Measurements from ENCODE around the gene COL1A1.
A peak's percentile ranks its signal among the peaks of the same experiment; 100 is the strongest.

The COL1A1 gene

GRCh38 chr17:50165466-50165865 lies 36.0 kb downstream of the COL1A1 start:
- no peak overlapping the region for H3K4me3 ChIP-seq (ENCODE audit: low read length)
- DNase-seq (ENCODE audit: low read depth, low spot score), result no peak

GRCh38 chr17:50165066-50165465 lies 36.4 kb downstream of the COL1A1 start:
- no peak for DNase-seq (ENCODE audit: low read depth, low spot score)
- no peak overlapping the region for H3K4me3 ChIP-seq (ENCODE audit: low read length)

GRCh38 chr17:50164697-50164988 lies 36.8 kb downstream of the COL1A1 start:
- H3K4me3 ChIP-seq (ENCODE audit: low read length), result no peak overlapping the region
- no peak for DNase-seq (ENCODE audit: low read depth, low spot score)

- DNase-seq (ENCODE audit: low read depth, low spot score), result no peak
- H3K4me3 ChIP-seq (ENCODE audit: low read length), result no peak overlapping the region
These were observed 37.4 kb downstream of the COL1A1 start for GRCh38 chr17:50163843-50164696.

- DNase-seq (ENCODE audit: low read depth, low spot score), result peak; percentile 23
These were observed 38.8 kb downstream of the COL1A1 start for GRCh38 chr17:50162466-50163254.

GRCh38 chr17:50161911-50162288 lies 39.5 kb downstream of the COL1A1 start:
- no peak for DNase-seq (ENCODE audit: low read depth, low spot score)
- peak overlapping the region; percentile 42 for H3K4me3 ChIP-seq (ENCODE audit: low read length)

More at GRCh38 chr17:50162466-50163254, 38.8 kb downstream of the COL1A1 start:
- no peak overlapping the region for H3K4me3 ChIP-seq (ENCODE audit: low read length)

GRCh38 chr17:50161023-50161910 lies 40.2 kb downstream of the COL1A1 start:
- DNase-seq (ENCODE audit: low read depth, low spot score), result peak; percentile 92
- H3K4me3 ChIP-seq (ENCODE audit: low read length), result peak overlapping the region; percentile 63

GRCh38 chr17:50157891-50158290 lies 43.5 kb downstream of the COL1A1 start:
- H3K4me3 ChIP-seq (ENCODE audit: low read length), result no peak overlapping the region
- DNase-seq (ENCODE audit: low read depth, low spot score), result peak; percentile 87

GRCh38 chr17:50155115-50155819 lies 46.2 kb downstream of the COL1A1 start:
- no peak overlapping the region for H3K4me3 ChIP-seq (ENCODE audit: low read length)
- DNase-seq (ENCODE audit: low read depth, low spot score), result no peak

GRCh38 chr17:50154604-50155003 lies 46.8 kb downstream of the COL1A1 start:
- no peak overlapping the region for H3K4me3 ChIP-seq (ENCODE audit: low read length)
- DNase-seq (ENCODE audit: low read depth, low spot score), result no peak

- DNase-seq (ENCODE audit: low read depth, low spot score), result no peak
- no peak overlapping the region for H3K4me3 ChIP-seq (ENCODE audit: low read length)
These were observed 47.5 kb downstream of the COL1A1 start for GRCh38 chr17:50153650-50154575.

GRCh38 chr17:50152736-50153135 lies 48.7 kb downstream of the COL1A1 start:
- H3K4me3 ChIP-seq (ENCODE audit: low read length), result no peak overlapping the region; the same call in 1 of the 2 replicates
- no peak for DNase-seq (ENCODE audit: low read depth, low spot score)

- peak overlapping the region; percentile 85 for H3K4me3 ChIP-seq (ENCODE audit: low read length)
- DNase-seq (ENCODE audit: low read depth, low spot score), result peak; percentile 74
These were observed 49.4 kb downstream of the COL1A1 start for GRCh38 chr17:50151937-50152547.

GRCh38 chr17:50151041-50151936 lies 50.1 kb downstream of the COL1A1 start:
- DNase-seq (ENCODE audit: low read depth, low spot score), result peak; percentile 87
- peak overlapping the region; percentile 85 for H3K4me3 ChIP-seq (ENCODE audit: low read length)

GRCh38 chr17:50150354-50151040 lies 50.9 kb downstream of the COL1A1 start, which contains the start of gene PPP1R9B:
Gene PPP1R9B (minus strand): TSS chr17:50150677. CDS start chr17:50150513, 164 bp downstream.
- no peak for DNase-seq (ENCODE audit: low read depth, low spot score)
- H3K4me3 ChIP-seq (ENCODE audit: low read length), result peak within 1 kb of the TSS; percentile 85

All from Jurkat, Clone E6-1 (cell line).